ENCODE results near the gene GJC2. TPM values are rescaled to one million over a fixed set of nuclear protein-coding genes. Genes with fewer than 3 reads are reported as not detected.
A peak's percentile ranks its signal among the peaks of the same experiment; 100 is the strongest.

The GJC2 gene
- 1.1 and 1.5 TPM in 2 replicates for total RNA-seq (2022)
- percentile 33 among the genes with signal in this experiment for Bru-seq, nascent RNA
- percentile 44 among the genes with signal in this experiment for BruChase-seq, experiment 1, labeled RNA remaining after a 2-hour chase
- percentile 41 among the genes with signal in this experiment for BruChase-seq, experiment 2, labeled RNA remaining after a 6-hour chase
- long read RNA-seq, partial matches to known transcripts: 1 of 1 reads
- long read RNA-seq, other reads (novel, unspliced or antisense): 0 of 1 reads

DNA sequence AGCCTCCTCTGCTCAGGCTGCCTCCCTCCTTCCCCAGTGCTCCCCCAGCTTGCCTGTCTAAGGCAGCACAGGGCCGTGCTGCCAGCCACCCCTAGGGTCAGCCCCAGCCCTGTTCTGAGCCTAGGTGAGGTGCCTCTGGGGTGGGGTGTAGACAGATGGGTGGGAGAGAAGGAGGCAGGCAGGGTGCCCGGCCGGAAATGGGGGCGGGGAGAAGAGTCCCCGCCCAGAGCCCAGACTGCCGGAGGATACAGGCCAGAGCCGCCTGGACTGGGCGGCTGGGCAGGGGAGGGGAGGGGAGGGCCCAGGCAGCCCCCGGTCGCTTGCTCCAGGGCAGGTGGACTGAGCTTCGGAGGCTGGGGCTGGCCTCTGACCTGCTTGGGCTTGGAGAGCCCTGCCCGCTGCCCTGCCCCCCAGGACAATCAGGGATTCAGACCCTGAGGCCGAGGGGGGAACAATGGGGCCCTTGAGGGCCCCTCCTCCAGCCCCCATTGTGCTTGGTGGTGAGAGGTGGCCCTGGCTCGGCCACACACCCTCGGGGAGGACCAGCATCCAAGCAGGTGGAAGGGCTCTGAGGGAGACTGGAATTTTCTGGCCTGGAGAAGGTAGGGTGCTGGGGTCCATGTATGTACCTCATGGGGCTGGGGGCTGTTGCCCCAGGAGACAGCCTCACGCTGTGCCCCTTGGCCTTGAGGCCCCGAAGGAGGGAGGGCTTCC, at the start of gene GJC2:
Gene GJC2 (plus strand): TSS at position 525 of the 714 bp plus-strand sequence. CDS start 7,829 bp downstream, outside the sequence.
- Histone ChIP-seq H3K4me3 (ENCODE audit: low read depth, low read length) (no peak within 1 kb of the TSS), H3K4me1 (peaks cover 6% of the 10 kb centered on the region; the same call in 1 of the 2 replicates), H3K9me3 (no peaks in the 10 kb centered on the region), H3K36me3 (ENCODE audit: control insufficient read depth, insufficient read depth, low read length) (peaks cover 2% of the 10 kb centered on the region), H3K27me3 (replicated peaks; ENCODE audit: control insufficient read depth, insufficient read depth, low read length) (no peaks in the 10 kb centered on the region)
- Mint-ChIP-seq H3K9me3 (ENCODE audit: unreplicated experiment) (no peaks in the 10 kb centered on the region), H3K27me3 (ENCODE audit: insufficient read depth, unreplicated experiment) (no peaks in the 10 kb centered on the region), H3K27ac (ENCODE audit: unreplicated experiment) (no peak within 1 kb of the TSS), H3K36me3 (ENCODE audit: insufficient read depth, unreplicated experiment) (peaks cover 7% of the 10 kb centered on the region), H3K4me3 (ENCODE audit: unreplicated experiment) (no peak within 1 kb of the TSS), H3K4me1 (ENCODE audit: low read depth, unreplicated experiment) (no peaks in the 10 kb centered on the region)
- TF ChIP-seq, protein P1, sequence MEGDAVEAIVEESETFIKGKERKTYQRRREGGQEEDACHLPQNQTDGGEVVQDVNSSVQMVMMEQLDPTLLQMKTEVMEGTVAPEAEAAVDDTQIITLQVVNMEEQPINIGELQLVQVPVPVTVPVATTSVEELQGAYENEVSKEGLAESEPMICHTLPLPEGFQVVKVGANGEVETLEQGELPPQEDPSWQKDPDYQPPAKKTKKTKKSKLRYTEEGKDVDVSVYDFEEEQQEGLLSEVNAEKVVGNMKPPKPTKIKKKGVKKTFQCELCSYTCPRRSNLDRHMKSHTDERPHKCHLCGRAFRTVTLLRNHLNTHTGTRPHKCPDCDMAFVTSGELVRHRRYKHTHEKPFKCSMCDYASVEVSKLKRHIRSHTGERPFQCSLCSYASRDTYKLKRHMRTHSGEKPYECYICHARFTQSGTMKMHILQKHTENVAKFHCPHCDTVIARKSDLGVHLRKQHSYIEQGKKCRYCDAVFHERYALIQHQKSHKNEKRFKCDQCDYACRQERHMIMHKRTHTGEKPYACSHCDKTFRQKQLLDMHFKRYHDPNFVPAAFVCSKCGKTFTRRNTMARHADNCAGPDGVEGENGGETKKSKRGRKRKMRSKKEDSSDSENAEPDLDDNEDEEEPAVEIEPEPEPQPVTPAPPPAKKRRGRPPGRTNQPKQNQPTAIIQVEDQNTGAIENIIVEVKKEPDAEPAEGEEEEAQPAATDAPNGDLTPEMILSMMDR (IDR thresholded peaks at IDR 0.05; ENCODE audit: insufficient read depth in 1 of 2, low read depth in 1 of 2, low read length in 1 of 2, severe bottlenecking in 1 of 2, unreplicated experiment in 1 of 2): no peak
- ChIA-PET POLR2A (interaction anchor here (0.5 kb wide), 1 partner anchor 16 kb away, joined by 8 read pairs; the partner anchor contains the start of gene IBA57), CTCF (interaction anchor here (0.7 kb wide), 1 partner anchor 150 kb away, joined by 5 read pairs; no protein-coding TSS in a partner anchor)
- intact Hi-C loops (cut with micrococcal nuclease; ENCODE audit: unreplicated experiment): no loop called here
- BruUV-seq (replicated peaks): no TSS peak
- peak in 1 of 2 experiments; percentile 44 for DNase-seq

DNA sequence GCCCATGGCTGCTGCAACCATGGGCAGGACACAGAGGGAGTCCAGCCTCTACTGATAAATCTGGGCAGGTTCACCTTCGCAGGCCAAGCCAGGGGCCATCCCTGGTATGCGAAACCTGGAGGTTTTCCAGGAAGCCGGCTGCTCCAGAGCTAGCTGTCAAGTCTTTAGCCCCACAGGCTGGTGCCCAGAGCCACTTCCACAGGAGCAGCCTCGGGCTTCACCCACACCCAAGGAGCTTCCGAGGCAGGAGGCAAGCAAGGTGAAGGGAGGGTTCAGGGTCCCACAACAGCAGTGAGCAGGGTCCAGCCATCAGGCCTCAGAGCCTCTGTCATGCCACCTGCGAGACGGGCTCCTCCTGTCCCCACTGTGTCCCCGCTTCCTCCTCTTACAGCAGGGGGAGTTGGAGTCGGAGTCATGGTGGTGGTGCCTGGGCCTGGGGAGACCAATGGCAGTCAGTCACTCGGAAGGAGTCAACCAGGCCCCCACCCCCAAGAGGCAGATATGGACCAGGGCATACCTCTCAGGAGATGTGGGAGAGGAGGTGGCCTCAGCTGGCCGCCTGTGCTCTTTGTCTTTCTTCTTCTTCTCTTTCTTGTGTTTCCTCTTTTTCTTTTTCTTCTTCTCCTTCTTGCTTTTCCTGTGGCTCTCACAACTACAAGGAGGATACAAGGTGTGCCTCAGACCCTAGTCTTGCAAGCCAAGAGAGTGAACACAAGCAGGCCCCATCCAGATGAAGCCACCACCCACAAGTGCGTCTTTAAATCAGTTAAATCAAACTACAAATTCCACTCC, 48.7 kb upstream of the GJC2 start:
- BruUV-seq (replicated peaks): TSS peak; percentile 66
- H3K4me3 ChIP-seq (ENCODE audit: low read depth, low read length): peak overlapping the region; percentile 98
- POLR2A ChIA-PET: no interaction called here

More for the DNA sequence above, 48.7 kb upstream of the GJC2 start:
- H3K4me1 Mint-ChIP-seq (ENCODE audit: low read depth, unreplicated experiment): peaks cover 14% of the 10 kb centered on the region
- TF ChIP-seq, protein P1 (IDR thresholded peaks at IDR 0.05; ENCODE audit: insufficient read depth in 1 of 2, low read depth in 1 of 2, low read length in 1 of 2, severe bottlenecking in 1 of 2, unreplicated experiment in 1 of 2): no peak
- Histone ChIP-seq H3K9me3 (no peaks in the 10 kb centered on the region), H3K27me3 (replicated peaks; ENCODE audit: control insufficient read depth, insufficient read depth, low read length) (no peaks in the 10 kb centered on the region), H3K4me1 (peaks cover 23% of the 10 kb centered on the region), H3K36me3 (ENCODE audit: control insufficient read depth, insufficient read depth, low read length) (peaks cover 4% of the 10 kb centered on the region)
- peaks cover 77% of the 10 kb centered on the region for H3K36me3 Mint-ChIP-seq (ENCODE audit: insufficient read depth, unreplicated experiment)
- intact Hi-C loops (cut with micrococcal nuclease; ENCODE audit: unreplicated experiment): loop anchor here (2.0 to 10.0 kb wide), 2 partner anchors 16 to 616 kb away; no protein-coding TSS in a partner anchor
- H3K27me3 Mint-ChIP-seq (ENCODE audit: insufficient read depth, unreplicated experiment): no peaks in the 10 kb centered on the region
- peaks cover under 1% of the 10 kb centered on the region for H3K9me3 Mint-ChIP-seq (ENCODE audit: unreplicated experiment)
- peak in 1 of 2 experiments; percentile 42 for DNase-seq
- CTCF ChIA-PET: interaction anchor here (1.4 kb wide), 1 partner anchor 30 kb away, joined by 3 read pairs; no protein-coding TSS in a partner anchor
- H3K27ac Mint-ChIP-seq (ENCODE audit: unreplicated experiment): peak overlapping the region; percentile 97
- H3K4me3 Mint-ChIP-seq (ENCODE audit: unreplicated experiment): peak overlapping the region; percentile 93

Measured in Caco-2 (cell line).